CD4-positive, alpha-beta T cell treated with Interleukin-4 for 1 hour (primary cell): ENCODE data around the gene PDE3B.
"Not testable (repeated sequence)": the region's sequence is repeated elsewhere in the genome, so short reads cannot be mapped to it uniquely, and the experiment has no call there.

ENCODE experiments used
- DNase-seq, 2 donors: peaks; one replicate each; pipeline ENCODE4 v3.0.0-alpha.2; 2020 to 2022

PDE3B gene

GRCh38 chr11:14750911-14751310 lies 107.3 kb downstream of the PDE3B start:
- no peak for DNase-seq

DNA sequence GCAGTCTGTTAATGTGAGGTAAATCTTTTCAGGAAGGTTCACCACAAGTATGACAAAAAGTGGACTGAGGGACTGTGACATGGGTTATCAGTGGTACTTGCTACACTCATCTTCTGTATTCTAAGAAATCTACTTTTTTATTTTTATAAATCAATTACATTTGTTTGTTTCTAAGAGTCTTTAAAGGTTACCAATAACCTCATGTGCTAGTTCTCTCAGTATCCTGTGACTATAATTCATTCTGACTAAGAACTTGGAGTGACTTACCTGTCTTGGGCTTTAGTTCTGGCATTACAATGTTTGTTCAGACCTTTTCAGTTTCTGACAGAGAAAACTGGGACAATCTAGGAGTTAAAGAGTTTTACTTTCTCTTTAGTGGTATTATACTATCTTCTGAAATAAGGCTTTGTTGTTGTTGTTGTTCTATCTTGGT lies 108.4 kb downstream of the PDE3B start:
- no peak for DNase-seq

DNA sequence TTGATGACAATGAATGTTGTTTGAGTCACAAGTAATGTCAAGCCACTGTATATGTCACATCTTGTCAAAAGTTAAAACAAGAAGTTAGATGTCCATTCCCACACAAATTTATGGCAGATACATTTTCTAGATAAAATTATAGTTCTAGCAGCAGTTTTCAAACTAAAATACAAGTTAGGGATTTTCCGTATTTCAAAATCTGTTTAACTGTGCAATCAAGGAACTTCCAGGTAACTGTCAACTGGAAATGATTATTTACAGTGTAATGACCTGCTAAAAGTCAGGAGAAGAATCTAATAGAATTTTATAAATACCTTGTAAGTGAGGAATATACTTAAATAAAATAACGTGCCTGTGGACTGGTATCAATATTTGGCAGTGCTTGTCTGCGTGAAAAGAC lies 111.5 kb downstream of the PDE3B start:
- no peak for DNase-seq

- no peak for DNase-seq
These were observed 112.7 kb downstream of the PDE3B start for GRCh38 chr11:14756349-14756748.

- not testable (repeated sequence) for DNase-seq
These were observed 115.9 kb downstream of the PDE3B start for GRCh38 chr11:14759300-14760012.

DNA sequence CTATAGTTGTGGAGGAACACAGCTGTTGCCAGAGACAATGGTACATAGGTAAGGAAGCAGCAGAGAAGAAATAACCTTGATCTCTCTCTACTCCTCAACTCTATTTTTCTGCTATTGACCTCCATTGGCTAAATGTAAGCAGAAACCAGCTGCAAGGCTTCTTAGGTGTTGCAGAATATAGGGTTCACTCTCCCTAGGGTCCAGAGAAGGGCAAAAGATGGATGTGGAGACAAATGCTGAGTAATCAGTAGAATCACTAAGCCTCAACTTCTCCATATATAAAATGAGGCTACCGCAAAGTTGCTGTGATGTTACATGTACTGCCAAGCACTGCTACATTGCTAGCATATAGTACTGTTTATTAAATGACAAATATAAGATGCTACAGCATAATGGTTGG lies 120.6 kb downstream of the PDE3B start:
- DNase-seq: no peak

- DNase-seq: peak; percentile 70 to 92
These were observed 121.2 kb downstream of the PDE3B start for GRCh38 chr11:14764579-14765527.

GRCh38 chr11:14766585-14766984 lies 123.0 kb downstream of the PDE3B start:
- DNase-seq: no peak

DNA sequence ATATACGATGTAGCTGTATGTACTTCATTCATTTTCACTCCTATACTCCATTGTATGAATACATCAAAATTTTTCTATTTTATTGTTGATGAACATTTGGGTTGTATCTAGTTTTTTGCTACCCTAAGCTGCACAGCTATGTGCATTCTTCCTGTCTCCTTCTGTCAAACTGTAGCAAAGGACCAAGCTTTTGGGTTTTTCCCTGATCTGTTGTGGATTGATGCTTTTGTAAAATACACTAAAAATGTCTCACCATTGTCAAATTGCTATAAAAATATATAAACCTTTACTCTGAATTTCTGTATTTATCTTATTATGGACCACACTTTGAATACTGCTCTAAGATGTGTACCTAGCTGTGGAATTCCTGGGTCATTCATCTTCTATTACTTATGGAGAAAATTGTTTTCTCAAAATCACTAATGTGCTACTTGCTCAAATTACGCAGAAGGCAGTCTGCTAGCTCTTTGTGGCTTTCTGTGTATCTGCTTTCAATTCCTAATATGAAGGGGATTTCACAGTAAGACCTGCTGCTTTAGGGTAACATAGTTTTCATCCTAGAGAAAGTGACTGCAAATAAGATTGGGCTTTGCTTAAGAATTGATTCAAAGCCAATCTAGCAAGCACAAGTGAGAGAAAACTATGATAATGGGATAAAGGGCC lies 125.1 kb downstream of the PDE3B start:
- peak in 1 of 2 donors; percentile 64 for DNase-seq

DNA sequence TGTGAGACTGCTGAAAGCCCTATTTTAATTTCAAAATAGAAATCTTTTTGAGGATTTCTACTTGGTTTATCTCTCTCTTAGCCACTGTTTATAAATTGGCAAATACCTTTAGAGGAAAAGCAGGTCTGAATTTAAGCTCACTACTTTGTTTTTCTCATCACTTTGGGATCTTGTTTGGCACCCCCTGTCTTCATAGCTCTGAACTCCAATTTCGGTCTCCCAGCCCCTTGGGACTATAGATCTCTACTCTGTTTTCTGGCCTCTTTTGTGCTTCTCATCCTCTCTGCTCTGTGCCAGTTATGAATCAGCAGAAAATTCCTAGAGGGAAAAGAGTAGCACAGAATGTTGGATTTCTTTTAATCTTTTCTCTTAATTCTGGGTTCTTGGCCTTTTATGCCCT lies 130.2 kb downstream of the PDE3B start:
- DNase-seq: peak; percentile 16 to 40

- no peak for DNase-seq
These were observed 131.1 kb downstream of the PDE3B start for GRCh38 chr11:14774721-14775120.

- no peak for DNase-seq
These were observed 132.3 kb downstream of the PDE3B start for GRCh38 chr11:14775897-14776296.

- DNase-seq: not testable (repeated sequence)
These were observed 134.9 kb downstream of the PDE3B start for GRCh38 chr11:14778460-14778859.

DNA sequence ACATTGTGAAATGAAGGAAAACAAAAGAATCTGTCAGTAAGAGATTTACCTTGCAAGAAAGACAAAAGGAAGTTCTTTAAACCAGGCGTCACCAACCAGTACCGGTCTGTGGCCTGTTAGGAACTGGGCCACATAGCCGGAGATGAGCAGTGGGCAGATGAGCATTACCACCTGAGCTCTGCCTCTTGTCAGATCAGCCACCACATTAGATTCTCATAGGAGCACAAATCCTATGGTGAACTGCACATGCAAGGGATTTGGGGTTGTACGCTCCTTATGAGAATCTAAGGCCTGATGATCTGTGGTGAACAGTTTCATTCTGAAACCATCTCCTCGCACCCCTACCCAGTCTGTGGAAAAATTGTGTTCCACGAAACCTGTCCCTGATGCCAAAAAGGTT lies 140.2 kb downstream of the PDE3B start:
- no peak for DNase-seq

DNA sequence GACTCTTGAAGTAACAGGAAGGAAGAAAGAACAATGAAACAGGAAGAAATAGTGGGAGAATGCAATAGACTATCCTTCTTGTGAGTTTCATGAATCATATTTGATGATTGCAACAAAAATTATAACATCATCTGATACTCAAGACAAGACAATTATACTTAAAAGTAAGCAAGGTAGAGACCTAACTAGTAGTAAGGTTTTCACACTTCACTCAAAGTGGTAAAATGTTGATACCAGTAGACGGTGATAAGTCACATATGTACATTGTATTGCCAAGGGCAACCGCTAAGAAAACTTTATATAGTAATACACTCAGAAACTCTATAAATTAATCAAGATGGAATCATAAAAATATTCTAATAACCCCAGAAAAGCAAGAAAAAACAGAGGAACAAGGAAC lies 140.6 kb downstream of the PDE3B start:
- DNase-seq: peak in 1 of 2 donors; percentile 19

DNA sequence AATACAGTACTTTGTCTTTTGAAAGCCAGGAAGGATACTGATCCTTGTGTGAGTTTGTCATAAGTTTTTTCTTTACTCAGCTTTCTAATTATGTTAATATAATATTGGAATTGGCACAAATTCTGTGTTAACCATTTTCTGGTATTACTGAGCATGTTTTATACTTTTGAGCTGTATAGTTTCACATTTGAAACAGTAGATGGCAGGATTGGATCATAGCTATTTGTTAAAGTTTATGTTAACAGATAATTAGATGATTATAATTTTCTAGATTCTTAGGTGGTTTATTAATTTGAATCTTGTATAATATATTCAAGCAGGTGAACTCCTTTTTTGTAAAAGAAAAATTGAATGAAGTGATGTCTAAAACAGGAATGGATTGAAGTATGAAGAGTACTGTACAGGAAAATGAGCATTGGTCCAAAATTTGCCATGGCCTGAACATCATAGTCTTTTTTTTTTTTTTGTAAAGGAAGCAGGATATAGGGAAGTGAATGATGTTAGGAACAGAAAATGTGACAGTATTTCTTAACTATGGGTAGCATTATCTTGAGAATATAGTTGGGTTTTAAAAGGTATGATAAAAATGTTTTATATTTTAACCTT lies 146.4 kb downstream of the PDE3B start:
- DNase-seq: peak in 1 of 2 donors; percentile 48

- DNase-seq: no peak
These were observed 149.9 kb downstream of the PDE3B start for GRCh38 chr11:14793546-14793945.

- DNase-seq: not testable (repeated sequence)
These were observed 152.4 kb downstream of the PDE3B start for GRCh38 chr11:14796028-14796427.

- DNase-seq: no peak
These were observed 160.2 kb downstream of the PDE3B start for GRCh38 chr11:14803846-14804245.

GRCh38 chr11:14809466-14809865 lies 165.9 kb downstream of the PDE3B start:
- no peak for DNase-seq

- DNase-seq: no peak
These were observed 169.2 kb downstream of the PDE3B start for GRCh38 chr11:14812757-14813156.

DNA sequence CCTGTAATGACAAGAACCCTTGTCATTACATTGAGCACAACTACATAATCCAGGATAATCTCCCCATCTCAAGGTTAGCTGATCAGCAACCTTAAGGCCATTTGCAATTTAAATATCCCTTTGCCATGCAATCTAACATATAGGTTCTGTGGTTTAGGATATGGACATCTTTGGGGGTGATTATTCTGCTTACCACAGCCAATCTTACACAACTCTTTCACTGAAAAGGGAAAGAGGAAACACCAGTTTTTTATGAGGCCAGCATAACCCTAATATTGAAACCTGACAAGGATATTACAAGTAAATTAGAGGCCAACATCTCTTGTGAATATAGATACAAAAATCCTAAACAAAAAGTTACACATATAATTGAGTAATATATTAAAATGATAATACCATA lies 169.9 kb downstream of the PDE3B start:
- no peak for DNase-seq

DNA sequence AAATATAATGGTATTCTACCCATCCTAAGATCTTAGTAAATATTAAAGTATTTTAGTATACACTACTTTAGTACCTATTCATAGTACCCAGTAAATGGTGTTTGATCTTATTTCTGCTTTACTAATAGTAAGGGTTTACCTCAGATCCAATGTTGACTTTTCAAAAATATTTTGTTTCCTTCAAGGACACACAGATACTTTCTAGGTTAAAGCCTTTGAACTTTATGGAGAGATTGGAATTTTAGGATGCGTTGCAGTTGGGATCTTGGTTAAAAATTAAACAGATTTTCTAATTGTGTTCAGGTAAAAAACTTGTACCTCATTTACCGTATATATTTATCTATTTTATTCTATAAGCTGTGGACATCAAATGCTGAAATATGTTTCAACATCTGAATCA lies 175.2 kb downstream of the PDE3B start:
- no peak for DNase-seq
